DMS53 (cell line): ENCODE results near the gene RUBCN.
A peak's percentile ranks its signal among the peaks of the same experiment; 100 is the strongest.

ENCODE experiments used
- DNase-seq: peaks from one replicate; lab custom pipeline; 2025; lab: John Stamatoyannopoulos, UW

RUBCN gene

GRCh38 chr3:197736491-197737318 lies at the start of gene RUBCN:
RUBCN (minus strand) TSS chr3:197736904; CDS start chr3:197736719, 185 bp downstream.
- peak; percentile 96 for DNase-seq

GRCh38 chr3:197784019-197784585 lies 47.4 kb upstream of the RUBCN start:
- no peak for DNase-seq

- DNase-seq = no peak
Observed at GRCh38 chr3:197782230-197782629, 45.5 kb upstream of the RUBCN start.

GRCh38 chr3:197775317-197775716 lies 38.6 kb upstream of the RUBCN start:
- no peak for DNase-seq

GRCh38 chr3:197761784-197762183 lies 25.1 kb upstream of the RUBCN start:
- no peak for DNase-seq

- DNase-seq = no peak
Observed at GRCh38 chr3:197758512-197758911, 21.8 kb upstream of the RUBCN start.

GRCh38 chr3:197756704-197757103 lies 20.0 kb upstream of the RUBCN start:
- no peak for DNase-seq

GRCh38 chr3:197753263-197753662 lies 16.6 kb upstream of the RUBCN start:
- DNase-seq = no peak

- DNase-seq = no peak
Observed at GRCh38 chr3:197752107-197752506, 15.4 kb upstream of the RUBCN start.

GRCh38 chr3:197750858-197751737 lies 14.4 kb upstream of the RUBCN start:
- DNase-seq = peak; percentile 41

GRCh38 chr3:197750396-197750831 lies 13.7 kb upstream of the RUBCN start:
- peak; percentile 67 for DNase-seq

GRCh38 chr3:197749601-197750395 lies 13.1 kb upstream of the RUBCN start, which contains the start of gene FYTTD1:
FYTTD1 (plus strand) TSS chr3:197749883; CDS start chr3:197749972, 89 bp downstream.
- DNase-seq = peak; percentile 94

GRCh38 chr3:197749315-197749600 lies 12.6 kb upstream of the RUBCN start:
- peak; percentile 80 for DNase-seq

- no peak for DNase-seq
Observed at GRCh38 chr3:197748597-197749314, 12.1 kb upstream of the RUBCN start.

GRCh38 chr3:197746801-197747237 lies 10.1 kb upstream of the RUBCN start:
- DNase-seq = no peak

- DNase-seq = no peak
Observed at GRCh38 chr3:197746209-197746608, 9.5 kb upstream of the RUBCN start.

- no peak for DNase-seq
Observed at GRCh38 chr3:197742787-197743186, 6.1 kb upstream of the RUBCN start.

- DNase-seq = no peak
Observed at GRCh38 chr3:197737749-197738462, 1.2 kb upstream of the RUBCN start.

- peak; percentile 52 for DNase-seq
Observed at GRCh38 chr3:197737319-197737649, 580 bp upstream of the RUBCN start.

- peak; percentile 46 for DNase-seq
Observed at GRCh38 chr3:197736010-197736490, 654 bp downstream of the RUBCN start.
